HG02943 (cell line): Measurements from ENCODE around the gene XRCC5.
A peak's percentile ranks its signal among the peaks of the same experiment; 100 is the strongest.

Experiments
- ATAC-seq: cut with Tn5 transposase; IDR thresholded peaks from one replicate; pipeline ENCODE4 v1.9.1; 2021; ENCODE audit warnings: mild to moderate bottlenecking, low read depth, moderate library complexity; ENCODE audit not compliant: unreplicated experiment

XRCC5 gene

DNA sequence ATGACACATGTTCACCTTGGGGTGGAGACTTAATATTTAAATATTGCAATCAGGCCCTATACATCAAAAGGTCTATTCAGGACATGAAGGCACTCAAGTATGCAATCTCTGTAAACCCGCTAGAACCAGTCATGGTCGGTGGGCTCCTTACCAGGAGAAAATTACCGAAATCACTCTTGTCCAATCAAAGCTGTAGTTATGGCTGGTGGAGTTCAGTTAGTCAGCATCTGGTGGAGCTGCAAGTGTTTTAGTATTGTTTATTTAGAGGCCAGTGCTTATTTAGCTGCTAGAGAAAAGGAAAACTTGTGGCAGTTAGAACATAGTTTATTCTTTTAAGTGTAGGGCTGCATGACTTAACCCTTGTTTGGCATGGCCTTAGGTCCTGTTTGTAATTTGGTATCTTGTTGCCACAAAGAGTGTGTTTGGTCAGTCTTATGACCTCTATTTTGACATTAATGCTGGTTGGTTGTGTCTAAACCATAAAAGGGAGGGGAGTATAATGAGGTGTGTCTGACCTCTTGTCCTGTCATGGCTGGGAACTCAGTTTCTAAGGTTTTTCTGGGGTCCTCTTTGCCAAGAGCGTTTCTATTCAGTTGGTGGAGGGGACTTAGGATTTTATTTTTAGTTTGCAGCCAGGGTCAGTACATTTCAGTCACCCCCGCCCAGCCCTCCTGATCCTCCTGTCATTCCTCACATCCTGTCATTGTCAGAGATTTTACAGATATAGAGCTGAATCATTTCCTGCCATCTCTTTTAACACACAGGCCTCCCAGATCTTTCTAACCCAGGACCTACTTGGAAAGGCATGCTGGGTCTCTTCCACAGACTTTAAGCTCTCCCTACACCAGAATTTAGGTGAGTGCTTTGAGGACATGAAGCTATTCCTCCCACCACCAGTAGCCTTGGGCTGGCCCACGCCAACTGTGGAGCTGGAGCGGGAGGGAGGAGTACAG lies 108.1 kb downstream of the XRCC5 start:
- ATAC-seq = no peak

DNA sequence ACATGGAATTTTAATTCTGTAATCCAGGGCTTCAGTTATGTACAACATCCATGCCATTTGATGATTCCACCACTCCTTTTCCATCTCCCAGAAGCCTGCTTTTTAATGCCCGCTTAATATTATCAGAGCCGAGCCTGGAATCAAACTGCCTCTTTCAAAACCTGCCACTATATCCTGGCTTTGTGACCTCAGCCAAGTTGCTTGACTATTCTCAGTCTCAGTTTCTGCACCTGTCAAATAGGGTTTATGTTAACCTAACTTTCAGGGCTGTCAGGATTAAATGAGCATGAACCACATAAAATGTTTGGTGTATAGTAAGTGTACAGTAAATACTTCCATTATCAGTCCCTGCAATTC lies 108.7 kb downstream of the XRCC5 start:
- ATAC-seq = peak; percentile 54

DNA sequence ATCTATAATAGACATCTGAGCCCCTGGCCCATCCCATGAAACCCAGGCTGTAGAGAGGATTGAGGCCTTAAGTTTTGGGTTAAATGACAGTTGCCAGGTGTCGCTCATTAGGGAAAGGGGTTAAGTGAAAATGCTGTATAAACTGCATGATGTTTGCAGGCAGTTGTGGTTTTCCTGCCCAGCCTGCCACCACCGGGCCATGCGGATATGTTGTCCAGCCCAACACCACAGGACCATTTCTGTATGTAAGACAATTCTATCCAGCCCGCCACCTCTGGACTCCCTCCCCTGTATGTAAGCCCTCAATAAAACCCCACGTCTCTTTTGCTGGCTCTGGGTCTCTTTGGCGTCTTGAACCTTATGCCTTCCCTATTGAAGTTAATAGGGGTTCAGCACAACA lies 110.7 kb downstream of the XRCC5 start:
- ATAC-seq = no peak

DNA sequence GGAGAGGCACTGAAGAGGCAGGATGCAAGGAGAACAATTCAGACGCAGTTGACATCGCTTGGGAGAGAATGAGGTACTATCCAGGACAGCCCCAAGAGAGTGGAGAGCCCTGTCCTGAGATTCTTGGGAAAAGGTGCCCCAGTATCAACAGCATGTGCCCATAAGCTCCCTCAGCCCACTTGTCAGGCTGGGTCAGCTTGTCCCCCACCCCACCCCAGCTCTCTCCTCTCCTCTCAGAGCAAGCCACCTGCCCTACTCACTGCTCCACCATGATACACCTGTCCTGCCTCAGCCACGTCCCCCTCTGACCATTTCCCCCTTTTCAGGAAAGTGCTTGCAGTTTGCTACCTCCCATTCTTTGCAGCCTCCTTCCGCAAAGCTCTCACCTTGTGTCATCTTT lies 111.8 kb downstream of the XRCC5 start:
- ATAC-seq = no peak

DNA sequence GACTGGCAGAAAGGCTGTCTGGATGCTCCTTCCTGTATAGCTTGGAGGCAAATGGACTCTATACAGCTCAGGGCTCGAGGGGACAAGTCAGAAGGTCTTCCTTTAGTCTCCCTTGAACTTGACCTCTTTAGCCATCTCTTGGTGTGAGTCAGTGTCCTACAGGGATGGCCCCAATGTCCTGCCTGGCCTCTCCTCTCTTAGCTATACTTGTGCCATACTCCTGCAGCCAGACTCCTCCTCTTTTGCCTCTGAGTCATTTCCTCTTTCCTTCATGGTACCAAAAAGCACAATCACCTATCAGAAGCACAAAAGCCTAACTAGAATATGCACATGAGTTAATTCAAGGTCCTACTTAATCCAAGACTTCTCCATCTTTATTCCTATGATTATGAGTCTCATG lies 112.7 kb downstream of the XRCC5 start:
- ATAC-seq = no peak

DNA sequence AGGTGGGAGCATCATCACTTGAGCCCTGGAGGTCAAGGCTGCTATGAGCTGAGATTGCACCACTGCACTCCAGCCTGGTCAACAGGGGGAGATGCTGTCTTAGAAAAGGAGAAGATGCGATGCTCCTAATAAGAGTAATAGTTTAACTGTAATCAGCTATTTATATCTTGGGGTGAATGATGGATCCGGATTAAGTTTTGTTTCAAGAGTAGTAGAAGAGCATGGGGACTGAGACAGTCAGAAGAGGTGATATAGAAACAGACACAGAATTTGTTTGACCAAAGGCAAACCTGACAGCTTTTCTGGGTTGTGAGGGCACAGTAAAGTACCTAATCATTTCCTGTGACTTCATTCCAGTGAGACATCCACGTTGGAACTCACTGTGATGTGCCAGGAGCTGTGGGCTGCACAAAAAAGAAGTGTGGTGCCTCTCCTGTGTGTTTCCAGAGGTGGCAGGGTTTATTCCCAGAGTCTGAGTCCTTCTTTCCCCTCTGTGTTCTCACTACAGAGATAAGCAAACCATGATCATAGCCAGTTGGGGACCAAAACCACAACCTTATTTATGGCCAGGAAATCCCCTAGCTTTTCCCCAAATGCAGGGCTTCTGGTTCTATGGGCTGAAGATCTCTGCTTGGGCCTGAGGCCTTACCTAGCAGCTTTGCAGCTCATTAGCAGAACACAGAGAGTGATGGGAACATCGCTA lies 113.7 kb downstream of the XRCC5 start:
- peak; percentile 56 for ATAC-seq

DNA sequence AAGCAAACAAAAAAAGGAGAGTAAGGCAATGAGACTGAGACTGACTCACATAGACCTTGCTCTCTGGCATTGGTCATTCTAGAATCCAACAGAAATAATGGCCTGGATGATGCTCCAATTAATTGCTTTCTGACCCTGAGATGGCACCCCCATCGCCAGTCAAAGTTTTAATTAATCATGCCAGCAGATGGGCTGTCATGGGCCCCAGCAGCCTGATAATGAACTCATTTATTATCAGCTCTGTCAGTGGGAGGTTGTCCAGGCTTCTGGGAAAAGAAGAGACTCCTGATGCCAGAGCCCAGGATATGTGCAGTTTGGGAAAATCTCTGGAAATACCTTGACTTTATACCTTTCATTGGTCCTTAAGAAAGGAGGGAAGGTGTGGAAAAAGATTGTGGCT lies 115.2 kb downstream of the XRCC5 start:
- ATAC-seq = no peak

DNA sequence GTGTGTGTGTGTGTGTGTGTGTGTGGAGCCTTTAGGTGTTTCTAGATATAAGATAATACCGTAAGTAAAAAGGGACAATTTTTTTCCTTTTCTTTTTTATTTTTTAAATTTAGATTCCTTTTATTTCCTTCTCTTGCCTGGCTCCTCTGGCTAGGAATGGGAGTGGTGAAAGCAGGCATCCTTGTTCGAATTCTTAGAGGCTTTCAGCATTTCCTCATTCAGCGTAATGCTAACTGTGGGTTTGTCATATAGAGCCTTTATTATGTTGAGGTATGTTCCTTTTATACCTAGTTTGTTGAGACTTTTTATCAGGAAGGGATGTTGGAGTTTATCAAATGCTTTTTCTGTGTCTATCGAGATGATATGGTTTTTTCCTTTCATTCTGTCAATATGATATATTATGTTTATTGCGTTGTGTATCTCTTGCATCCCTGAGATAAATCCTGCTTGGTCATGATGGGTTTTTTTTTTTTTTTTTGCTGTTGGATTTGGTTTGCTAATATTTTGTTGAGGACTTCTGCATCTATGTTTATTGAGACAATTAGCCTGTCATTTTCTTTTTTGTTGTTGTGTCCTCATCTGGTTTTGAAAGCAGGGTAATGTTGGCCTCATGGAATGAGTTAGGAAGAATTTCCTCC lies 120.2 kb downstream of the XRCC5 start:
- ATAC-seq = no peak

DNA sequence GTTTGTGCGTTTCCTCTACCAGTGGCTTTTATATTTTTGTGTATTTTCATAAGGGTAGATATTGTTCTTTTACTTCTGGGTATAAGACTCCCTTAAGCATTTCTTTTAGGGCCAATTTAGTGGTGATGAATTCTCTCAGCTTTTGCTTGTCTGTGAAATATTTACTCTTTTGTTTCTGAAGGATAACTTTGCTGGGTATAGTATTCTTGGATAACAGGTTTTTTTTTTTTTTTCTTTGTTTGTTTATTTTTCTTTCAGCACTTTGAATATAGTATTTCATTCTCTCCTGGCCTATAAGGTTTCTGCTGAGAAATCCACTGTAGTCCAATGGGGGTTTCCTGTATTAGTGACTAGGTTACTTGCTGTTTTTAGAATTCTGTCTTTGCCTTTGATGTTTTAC lies 122.7 kb downstream of the XRCC5 start:
- no peak for ATAC-seq

DNA sequence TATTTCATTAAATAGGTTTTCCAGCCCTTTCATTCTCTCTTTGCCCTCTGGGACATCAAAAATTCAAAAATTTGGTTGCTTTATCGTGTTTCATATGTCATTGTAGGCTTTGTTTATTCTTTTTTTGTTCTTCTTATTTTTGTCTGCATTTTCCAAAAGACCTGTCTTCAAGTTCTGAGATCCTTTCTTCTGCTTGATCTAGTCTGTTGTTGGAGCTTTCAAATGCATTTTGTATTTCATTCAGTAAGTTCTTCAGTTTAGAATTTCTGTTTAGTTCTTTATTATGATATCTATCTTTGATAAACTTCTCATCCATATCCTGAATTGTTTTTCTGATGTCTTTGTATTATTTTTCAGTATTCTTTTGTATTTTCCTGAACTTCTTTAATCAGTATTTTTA lies 123.6 kb downstream of the XRCC5 start:
- ATAC-seq = no peak

DNA sequence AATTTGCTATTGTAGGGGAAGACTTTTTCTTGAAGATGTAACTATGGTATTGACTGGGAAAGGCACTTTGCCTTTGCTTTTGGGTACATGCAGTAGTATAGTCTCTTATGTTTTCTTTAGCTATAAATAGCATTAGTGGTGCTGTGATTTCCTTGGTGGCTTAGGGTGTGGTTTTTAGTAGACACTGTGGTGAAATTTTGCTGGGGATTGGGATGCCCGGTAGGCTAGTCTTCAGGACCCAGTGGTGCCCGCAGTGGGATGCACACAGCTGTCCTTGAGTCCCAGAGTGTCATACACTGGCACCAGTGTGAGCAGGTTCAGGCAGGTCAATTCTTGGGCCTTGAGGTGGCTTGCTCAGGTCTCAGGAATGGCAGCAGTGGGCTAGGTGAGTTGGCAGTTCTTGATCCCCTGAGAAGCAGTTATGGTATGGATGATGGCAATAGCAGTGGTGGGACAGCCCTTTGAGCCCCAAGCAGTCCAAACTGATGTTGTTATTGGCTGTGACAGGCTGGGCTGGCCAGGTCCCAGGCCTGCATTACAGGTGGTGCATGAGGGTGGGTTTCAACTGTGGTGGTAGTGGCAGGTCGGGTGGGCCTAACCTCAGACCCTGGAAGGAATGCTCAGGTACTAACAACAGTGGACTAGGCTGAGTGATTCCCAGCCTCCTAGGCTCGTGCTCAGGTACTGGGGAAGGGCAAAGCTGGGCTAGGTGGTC lies 124.3 kb downstream of the XRCC5 start:
- ATAC-seq = no peak

DNA sequence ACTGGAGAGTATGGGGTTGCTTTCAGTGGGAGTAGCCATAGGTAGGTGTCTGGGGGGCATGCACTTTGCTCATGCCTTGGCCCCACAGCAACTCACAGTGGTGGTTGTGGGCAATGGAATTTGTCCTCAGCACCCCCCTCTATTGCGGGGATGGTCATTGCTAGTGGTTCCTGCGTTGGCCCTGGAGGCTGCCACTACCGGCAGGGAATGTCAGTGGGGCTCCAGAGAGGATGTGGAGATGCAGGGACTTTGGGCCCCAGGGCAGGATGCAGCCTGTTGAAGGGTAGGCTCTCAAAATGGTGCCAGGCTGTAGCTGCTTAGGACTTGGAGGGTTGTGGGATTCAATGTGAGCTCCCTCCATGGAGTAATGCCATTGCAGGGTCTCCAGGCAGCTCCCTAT lies 125.0 kb downstream of the XRCC5 start:
- no peak for ATAC-seq

DNA sequence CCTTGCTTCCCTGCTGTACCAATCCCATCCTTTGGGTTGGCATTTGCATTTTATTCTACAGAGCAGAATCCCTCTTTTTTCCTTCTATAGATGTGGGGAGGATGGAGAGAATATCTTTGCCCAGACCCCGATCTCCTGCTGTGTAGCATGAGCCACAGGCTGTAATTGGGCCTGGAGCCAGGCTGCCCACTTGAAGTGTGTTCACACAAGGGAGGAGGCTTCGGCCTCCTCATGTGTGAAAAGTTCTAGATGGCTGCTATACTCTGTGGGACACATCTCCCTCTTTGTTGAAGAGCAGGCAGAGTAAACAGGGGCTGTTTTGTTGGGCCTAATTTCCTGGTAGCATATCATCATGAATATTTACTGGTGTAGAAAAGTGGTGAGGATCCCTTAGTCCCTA lies 126.3 kb downstream of the XRCC5 start:
- no peak for ATAC-seq

DNA sequence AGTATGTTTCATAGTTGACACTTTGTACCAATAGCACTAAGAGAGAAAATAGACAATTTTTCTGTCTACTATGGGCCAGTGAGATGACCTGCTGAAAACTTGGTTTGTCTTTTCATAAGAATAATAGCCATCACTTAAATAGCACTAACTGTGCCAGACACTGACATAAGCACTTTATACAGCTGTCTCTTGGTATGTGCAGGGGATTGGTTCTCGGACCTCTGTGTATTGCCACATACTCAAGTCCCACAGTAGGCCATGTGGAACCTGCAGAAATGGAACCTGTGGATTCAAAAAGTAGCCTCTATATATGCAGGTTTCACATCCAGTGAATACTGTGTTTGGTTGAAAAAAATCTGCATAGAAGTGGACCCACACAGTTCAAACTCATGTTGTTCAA lies 126.7 kb downstream of the XRCC5 start:
- no peak for ATAC-seq

DNA sequence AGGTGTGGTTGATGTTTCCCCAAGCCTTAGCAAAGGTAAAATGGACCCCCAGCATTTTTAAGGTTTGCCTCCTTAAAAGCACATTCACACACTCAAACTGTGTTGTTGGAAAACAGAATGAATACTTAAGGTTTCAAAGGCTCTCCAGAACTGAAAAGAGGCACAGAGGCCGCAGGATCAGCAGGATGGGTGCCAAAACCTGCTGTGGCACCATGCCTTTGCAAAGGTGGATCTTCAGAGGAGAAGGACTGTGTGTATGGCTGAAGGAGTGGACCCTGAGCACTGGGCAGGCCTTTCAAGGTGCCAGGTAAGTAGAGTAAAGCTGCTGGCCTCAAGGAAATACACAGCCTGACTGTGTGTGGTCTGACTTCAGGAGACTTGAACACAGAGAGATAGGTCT lies 127.3 kb downstream of the XRCC5 start:
- ATAC-seq = no peak

DNA sequence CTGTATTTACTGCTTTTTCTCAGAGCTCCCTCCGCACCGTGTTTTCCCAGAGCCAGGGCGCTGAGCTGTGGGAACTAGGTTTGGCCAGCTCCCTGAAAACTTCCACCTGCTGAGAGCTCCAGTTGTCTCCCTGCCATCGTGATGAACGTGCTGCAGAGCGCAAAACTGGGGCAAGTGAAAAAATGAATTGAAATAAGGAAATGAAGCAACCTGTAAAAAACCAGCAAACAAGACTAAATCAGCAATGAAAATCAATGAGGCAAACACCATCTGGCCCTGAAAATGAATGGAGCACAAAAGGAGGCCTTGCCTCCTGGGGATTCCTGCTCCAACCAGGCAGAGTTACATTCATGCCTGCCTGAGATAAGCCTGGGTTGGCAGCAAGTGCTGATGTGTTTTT lies 133.2 kb downstream of the XRCC5 start:
- no peak for ATAC-seq

DNA sequence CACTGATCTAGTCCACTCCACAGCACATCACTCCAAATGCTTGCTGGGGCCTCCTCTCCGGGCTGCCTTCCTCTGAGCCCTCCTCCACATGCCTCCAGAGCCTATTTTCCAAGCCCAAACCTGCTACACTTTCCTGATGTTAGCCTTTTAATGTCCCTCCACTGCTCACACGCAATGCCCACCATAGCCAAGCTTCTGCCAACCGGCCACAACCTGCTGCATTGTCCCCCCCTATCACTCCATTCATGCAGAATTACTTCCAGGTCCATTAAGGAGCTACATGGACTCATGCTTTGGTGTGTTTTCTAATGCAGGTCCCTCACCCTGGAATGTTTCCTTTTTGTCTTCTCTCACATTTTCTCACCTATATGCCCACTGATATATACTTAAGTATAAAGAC lies 133.9 kb downstream of the XRCC5 start:
- ATAC-seq = no peak

DNA sequence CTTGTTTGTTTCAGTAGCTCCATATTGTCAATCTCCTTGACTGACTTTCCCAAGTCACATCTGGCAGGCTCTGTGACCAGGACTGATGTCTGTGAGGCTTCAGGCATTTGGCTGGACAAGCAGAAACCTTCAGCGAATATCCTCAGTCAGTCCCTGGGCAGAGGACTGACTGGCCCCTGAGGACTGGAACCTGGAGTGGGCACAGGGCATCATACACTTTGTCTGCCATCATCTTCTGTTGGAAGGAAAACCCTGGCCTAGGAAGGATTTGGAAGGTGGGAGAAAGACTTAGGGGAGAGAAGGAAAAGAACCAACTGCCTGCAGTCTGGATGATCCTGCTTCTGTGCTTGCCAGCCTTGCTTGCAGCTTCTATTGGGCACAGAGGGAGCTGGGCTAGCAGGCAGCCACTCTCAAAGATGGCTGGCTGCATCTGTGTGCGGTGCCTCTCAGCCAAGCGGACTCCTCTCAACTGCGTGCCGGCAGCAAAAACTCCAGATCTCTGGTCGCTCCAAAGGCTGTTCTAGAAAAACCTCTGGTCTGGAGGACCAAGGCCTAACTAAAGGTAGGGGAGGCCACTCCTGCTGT lies 136.3 kb downstream of the XRCC5 start:
- no peak for ATAC-seq

DNA sequence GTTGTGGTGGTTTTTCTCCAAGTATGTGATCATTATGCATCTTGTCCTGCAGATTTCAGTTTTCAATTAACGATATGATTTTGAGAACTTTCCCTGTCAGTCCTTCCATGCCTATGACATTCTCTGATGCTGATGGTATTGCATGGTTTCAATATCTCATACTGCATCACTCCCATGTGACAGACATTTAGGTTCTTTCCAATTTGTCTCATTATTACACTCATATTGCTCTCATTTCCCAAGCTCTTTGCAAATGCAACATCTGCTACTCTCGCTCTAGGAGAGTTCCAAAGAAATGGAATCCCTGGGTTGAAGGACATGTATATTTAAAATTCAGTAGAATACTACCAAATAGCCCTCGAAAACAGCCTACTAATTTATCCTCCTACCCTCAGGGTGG lies 137.6 kb downstream of the XRCC5 start:
- ATAC-seq = no peak
